Endodermal cell (in vitro differentiated cells): ENCODE data around the gene NADSYN1. TPM values are rescaled to one million over a fixed set of nuclear protein-coding genes. Genes with fewer than 3 reads are reported as not detected.
A peak's percentile ranks its signal among the peaks of the same experiment; 100 is the strongest.
"Not testable (repeated sequence)": the region's sequence is repeated elsewhere in the genome, so short reads cannot be mapped to it uniquely, and the experiment has no call there.

ENCODE experiments used
- DNase-seq: peaks from one replicate; pipeline ENCODE4 v3.0.0-alpha.2; 2017
- H3K27ac ChIP-seq: 2 replicates; pipeline ENCODE4 v1.5.1; 2013; ENCODE audit warnings: mild to moderate bottlenecking, low read depth, low read length, moderate library complexity
- H3K27me3 ChIP-seq: 2 replicates; pipeline ENCODE4 v1.6.1; 2013; ENCODE audit warnings: mild to moderate bottlenecking, low read length, moderate library complexity; ENCODE audit not compliant: insufficient read depth, control insufficient read depth, poor library complexity, severe bottlenecking
- H3K36me3 ChIP-seq: 2 replicates; pipeline ENCODE4 v1.7.0; 2013; ENCODE audit warnings: mild to moderate bottlenecking, low read length, moderate library complexity; ENCODE audit not compliant: control insufficient read depth, insufficient read depth
- H3K4me1 ChIP-seq: one replicate; pipeline ENCODE4 v1.7.0; 2013; ENCODE audit warnings: low read length; ENCODE audit not compliant: control insufficient read depth, insufficient read depth
- H3K4me3 ChIP-seq: 2 replicates; pipeline ENCODE4 v1.5.1; 2013; ENCODE audit warnings: mild to moderate bottlenecking, low read length, moderate library complexity
- H3K9ac ChIP-seq: 2 replicates; pipeline ENCODE4 v1.6.1; 2013; ENCODE audit warnings: mild to moderate bottlenecking, low read length, moderate library complexity; ENCODE audit not compliant: poor library complexity, severe bottlenecking; ENCODE audit errors: extremely low read depth
- H3K9me3 ChIP-seq: 2 replicates; pipeline ENCODE4 v1.6.1; 2013; ENCODE audit warnings: mild to moderate bottlenecking, low read length, moderate library complexity; ENCODE audit not compliant: control insufficient read depth
- H3K27ac Mint-ChIP-seq: 2 replicates; pipeline ENCODE4 v1.8.0; 2020; ENCODE audit warnings: mixed read lengths
- H3K27me3 Mint-ChIP-seq: 2 replicates; pipeline ENCODE4 v1.8.0; 2021; ENCODE audit warnings: mild to moderate bottlenecking, mixed read lengths; ENCODE audit not compliant: insufficient read depth
- H3K36me3 Mint-ChIP-seq: 2 replicates; pipeline ENCODE4 v1.8.0; 2020; ENCODE audit warnings: low read depth, mixed read lengths
- H3K4me1 Mint-ChIP-seq: 2 replicates; pipeline ENCODE4 v1.8.0; 2020; ENCODE audit warnings: mixed read lengths
- H3K4me3 Mint-ChIP-seq: 2 replicates; pipeline ENCODE4 v1.8.0; 2020; ENCODE audit warnings: mild to moderate bottlenecking, moderate library complexity, mixed read lengths
- H3K9me3 Mint-ChIP-seq: 2 replicates; pipeline ENCODE4 v1.8.0; 2020; ENCODE audit warnings: mild to moderate bottlenecking, mixed read lengths
- WGBS, 2 experiments: methylation state at CpG; one replicate each; pipeline versions ENCODE4 v1.1.5 to v1.1.7; 2013; ENCODE audit warnings: missing lambda C conversion rate in 2 of 2, mixed read lengths in 1 of 2; ENCODE audit not compliant: insufficient coverage in 1 of 2, insufficient read length in 1 of 2; 5-methylcytosine and 5-hydroxymethylcytosine counted together
- total RNA-seq, 2 donors: library from RNA; stranded (reverse); fragmentation: NEBNext Ultra II Directional in 1 of 2; extraction: Animal tissue kit (Norgen Biotek cat#: 25700) in 1 of 2; gene quantifications; 2 replicates in 1 of 2; 3 replicates in 1 of 2; pipeline ENCODE4 v1.2.1, GENCODE V29; 2021
- TF ChIP-seq, protein P1 (sequence below): fragments of 200-600 bp; sonication (generic); conservative IDR thresholded peaks from 2 replicates; pipeline ENCODE4 v1.5.0; 2021; ENCODE audit warnings: antibody characterized with exemption, mild to moderate bottlenecking

The NADSYN1 gene
- total RNA-seq, 2 donors from 2014 or later: 51.9 to 61.6 TPM

DNA sequence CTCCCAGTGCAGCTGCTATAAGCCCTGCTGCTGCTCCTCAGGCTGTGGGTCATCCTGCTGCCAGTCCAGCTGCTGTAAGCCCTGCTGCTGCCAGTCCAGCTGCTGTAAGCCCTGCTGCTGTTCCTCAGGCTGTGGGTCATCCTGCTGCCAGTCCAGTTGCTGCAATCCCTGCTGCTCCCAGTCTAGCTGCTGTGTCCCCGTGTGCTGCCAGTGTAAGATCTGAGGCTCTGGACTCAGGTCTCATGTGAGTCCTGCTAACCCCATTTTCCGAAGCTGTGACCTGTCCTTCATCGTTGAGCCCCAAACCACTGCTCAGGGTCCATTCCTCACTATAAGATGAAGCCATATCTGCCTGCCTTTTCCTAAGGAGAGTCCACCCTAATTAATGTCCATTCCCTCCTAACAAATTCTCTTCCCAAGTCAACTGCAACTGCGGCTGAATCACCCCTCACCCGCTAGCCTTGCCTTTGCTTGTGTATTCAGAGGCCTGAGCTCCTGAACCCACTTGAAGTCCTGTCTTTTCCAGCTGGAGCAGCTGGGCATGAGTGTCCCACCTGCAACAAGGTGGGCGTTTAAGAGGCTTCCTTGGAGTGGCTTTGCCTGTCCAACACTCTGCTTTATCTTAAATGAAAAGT, 74.7 kb downstream of the NADSYN1 start:
- no peaks in the 10 kb centered on the region for H3K27me3 ChIP-seq
- Mint-ChIP-seq H3K4me1 (peaks cover 10% of the 10 kb centered on the region), H3K9me3 (no peaks in the 10 kb centered on the region), H3K27ac (peak overlapping the region; percentile 38), H3K27me3 (no peaks in the 10 kb centered on the region), H3K36me3 (no peaks in the 10 kb centered on the region), H3K4me3 (no peak overlapping the region)
- H3K36me3 ChIP-seq: no peaks in the 10 kb centered on the region
- no peaks in the 10 kb centered on the region for H3K4me1 ChIP-seq
- H3K4me3 ChIP-seq: no peak overlapping the region
- no peak overlapping the region for H3K9ac ChIP-seq
- TF ChIP-seq, protein P1, sequence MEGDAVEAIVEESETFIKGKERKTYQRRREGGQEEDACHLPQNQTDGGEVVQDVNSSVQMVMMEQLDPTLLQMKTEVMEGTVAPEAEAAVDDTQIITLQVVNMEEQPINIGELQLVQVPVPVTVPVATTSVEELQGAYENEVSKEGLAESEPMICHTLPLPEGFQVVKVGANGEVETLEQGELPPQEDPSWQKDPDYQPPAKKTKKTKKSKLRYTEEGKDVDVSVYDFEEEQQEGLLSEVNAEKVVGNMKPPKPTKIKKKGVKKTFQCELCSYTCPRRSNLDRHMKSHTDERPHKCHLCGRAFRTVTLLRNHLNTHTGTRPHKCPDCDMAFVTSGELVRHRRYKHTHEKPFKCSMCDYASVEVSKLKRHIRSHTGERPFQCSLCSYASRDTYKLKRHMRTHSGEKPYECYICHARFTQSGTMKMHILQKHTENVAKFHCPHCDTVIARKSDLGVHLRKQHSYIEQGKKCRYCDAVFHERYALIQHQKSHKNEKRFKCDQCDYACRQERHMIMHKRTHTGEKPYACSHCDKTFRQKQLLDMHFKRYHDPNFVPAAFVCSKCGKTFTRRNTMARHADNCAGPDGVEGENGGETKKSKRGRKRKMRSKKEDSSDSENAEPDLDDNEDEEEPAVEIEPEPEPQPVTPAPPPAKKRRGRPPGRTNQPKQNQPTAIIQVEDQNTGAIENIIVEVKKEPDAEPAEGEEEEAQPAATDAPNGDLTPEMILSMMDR: no peak
- 91 to 99% methylated on average over 6 of the region's 6 CpGs for WGBS, 2 experiments
- DNase-seq: peak; percentile 38
- H3K27ac ChIP-seq: no peak overlapping the region
- no peaks in the 10 kb centered on the region for H3K9me3 ChIP-seq

- H3K27ac ChIP-seq: no peak overlapping the region
- Mint-ChIP-seq H3K4me1 (peaks cover 19% of the 10 kb centered on the region), H3K9me3 (no peaks in the 10 kb centered on the region), H3K4me3 (no peak overlapping the region), H3K27ac (no peak overlapping the region), H3K36me3 (no peaks in the 10 kb centered on the region), H3K27me3 (no peaks in the 10 kb centered on the region)
- H3K4me1 ChIP-seq: no peaks in the 10 kb centered on the region
- peak; percentile 20 for DNase-seq
- no peak overlapping the region for H3K9ac ChIP-seq
- no peak overlapping the region for H3K4me3 ChIP-seq
- no peaks in the 10 kb centered on the region for H3K27me3 ChIP-seq
- H3K9me3 ChIP-seq: no peaks in the 10 kb centered on the region
- H3K36me3 ChIP-seq: no peaks in the 10 kb centered on the region
- TF ChIP-seq, protein P1: no peak
- WGBS, 2 experiments: 92 to 93% methylated on average over 3 to 11 of the region's 11 CpGs
Observed at GRCh38 chr11:71530602-71531001, 77.6 kb downstream of the NADSYN1 start.

DNA sequence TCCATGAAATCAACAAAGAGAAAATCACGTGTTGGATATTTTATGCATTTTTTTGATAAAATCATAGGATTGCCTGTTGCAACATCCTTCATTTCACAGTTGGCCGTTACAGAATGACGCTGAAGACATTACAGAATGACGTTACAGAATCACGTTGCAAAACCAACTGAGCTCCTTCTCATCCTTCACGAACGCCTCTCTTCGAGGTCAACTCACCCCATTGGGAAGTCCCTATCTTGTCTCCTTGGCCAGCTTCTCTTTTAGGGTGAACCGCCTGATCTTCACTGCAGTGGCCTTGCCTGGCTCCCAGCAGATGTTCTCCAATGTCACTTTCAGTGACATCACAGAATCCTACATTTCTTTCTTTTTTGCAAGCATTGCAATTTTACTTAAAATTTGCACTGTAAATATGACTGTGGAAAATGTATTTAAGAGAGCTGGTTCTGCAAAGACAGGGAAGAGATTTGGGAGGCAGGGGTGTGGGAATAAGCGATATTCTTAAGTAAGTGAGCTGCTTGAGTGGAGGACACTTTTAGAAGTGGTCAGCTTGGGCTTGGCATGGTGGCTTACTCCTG, 79.1 kb downstream of the NADSYN1 start:
- Mint-ChIP-seq H3K27ac (no peak overlapping the region), H3K4me3 (no peak overlapping the region), H3K36me3 (no peaks in the 10 kb centered on the region), H3K27me3 (no peaks in the 10 kb centered on the region), H3K9me3 (no peaks in the 10 kb centered on the region), H3K4me1 (peaks cover 19% of the 10 kb centered on the region)
- TF ChIP-seq, protein P1: no peak
- 85 to 87% methylated on average over 10 of the region's 10 CpGs for WGBS, 2 experiments
- Histone ChIP-seq H3K4me3 (no peak overlapping the region), H3K27ac (no peak overlapping the region), H3K9me3 (no peaks in the 10 kb centered on the region), H3K4me1 (no peaks in the 10 kb centered on the region), H3K27me3 (no peaks in the 10 kb centered on the region), H3K36me3 (no peaks in the 10 kb centered on the region), H3K9ac (no peak overlapping the region)
- no peak for DNase-seq

DNA sequence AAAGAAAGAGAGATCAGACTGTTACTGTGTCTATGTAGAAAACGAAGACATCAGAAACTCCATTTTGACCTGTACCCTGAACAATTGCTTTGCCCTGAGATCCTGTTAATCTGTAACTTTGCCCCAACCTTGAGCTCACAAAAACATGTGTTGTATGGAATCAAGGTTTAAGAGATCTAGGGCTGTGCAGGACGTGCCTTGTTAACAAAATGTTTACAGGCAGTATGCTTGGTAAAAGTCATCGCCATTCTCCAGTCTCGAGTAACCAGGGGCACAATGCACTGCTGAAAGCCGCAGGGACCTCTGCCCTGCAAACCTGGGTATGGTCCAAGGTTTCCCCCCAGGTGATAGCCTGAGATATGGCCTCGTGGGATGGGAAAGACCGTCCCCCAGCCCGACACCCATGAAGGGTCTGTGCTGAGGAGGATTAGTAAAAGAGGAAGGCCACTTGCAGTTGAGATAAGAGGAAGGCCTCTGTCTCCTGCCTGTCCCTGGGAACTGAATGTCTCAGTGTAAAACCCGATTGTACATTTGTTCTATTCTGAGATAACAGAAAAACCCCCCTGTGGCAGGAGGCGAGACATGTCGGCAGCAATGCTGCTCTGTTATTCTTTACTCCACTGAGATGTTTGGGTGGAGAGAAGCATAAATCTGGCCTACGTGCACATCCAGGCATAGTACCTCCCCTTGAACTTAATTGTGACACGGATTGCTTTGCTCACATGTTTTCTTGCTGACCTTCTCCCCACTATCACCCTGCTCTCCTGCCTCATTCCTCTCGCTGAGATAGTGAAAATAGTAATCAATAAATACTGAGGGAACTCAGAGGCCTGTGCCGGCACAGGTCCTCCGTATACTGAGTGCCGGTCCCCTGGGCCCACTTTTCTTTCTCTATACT, 82.0 kb downstream of the NADSYN1 start:
- H3K9me3 Mint-ChIP-seq, H3K4me3 ChIP-seq, H3K27me3 ChIP-seq, DNase-seq, H3K36me3 Mint-ChIP-seq, H3K36me3 ChIP-seq, H3K9me3 ChIP-seq, H3K27ac ChIP-seq, H3K27me3 Mint-ChIP-seq, H3K4me1 ChIP-seq, H3K9ac ChIP-seq, H3K4me3 Mint-ChIP-seq: not testable (repeated sequence)
- 84 to 90% methylated on average over 8 to 17 of the region's 17 CpGs for WGBS, 2 experiments
- H3K27ac Mint-ChIP-seq: peak overlapping the region; percentile 55
- H3K4me1 Mint-ChIP-seq: peaks cover 19% of the 10 kb centered on the region
